ENCODE results near the gene GRAMD4. TPM values are rescaled to one million over a fixed set of nuclear protein-coding genes. Genes with fewer than 3 reads are reported as not detected.
A peak's percentile ranks its signal among the peaks of the same experiment; 100 is the strongest.

GRAMD4 gene
- total RNA-seq, 2 donors from 2014 or later, result 33.8 to 42.4 TPM

GRCh38 chr22:46580940-46581537 is 39.1 kb upstream of the GRAMD4 start:
- Mint-ChIP-seq H3K27ac (no peak overlapping the region), H3K9me3 (no peaks in the 10 kb centered on the region), H3K36me3 (peaks cover 0 to 5% of the 10 kb centered on the region in 2 donors)
- DNase-seq (ENCODE audit: low spot score in 2 of 2), result no peak
- no peak for ATAC-seq

GRCh38 chr22:46581538-46582244 is 38.5 kb upstream of the GRAMD4 start:
- H3K36me3 Mint-ChIP-seq, result peaks cover 0 to 5% of the 10 kb centered on the region in 2 donors
- ATAC-seq (no peak), DNase-seq (ENCODE audit: low spot score in 2 of 2) (no peak)
- no peak overlapping the region for H3K27ac Mint-ChIP-seq
- no peaks in the 10 kb centered on the region for H3K9me3 Mint-ChIP-seq

- H3K27ac Mint-ChIP-seq, result no peak overlapping the region
- no peaks in the 10 kb centered on the region for H3K9me3 Mint-ChIP-seq
- no peak for ATAC-seq
- no peak for DNase-seq (ENCODE audit: low spot score in 2 of 2)
- peaks cover 0 to 5% of the 10 kb centered on the region in 2 donors for H3K36me3 Mint-ChIP-seq
Observed at GRCh38 chr22:46582281-46582933, 37.8 kb upstream of the GRAMD4 start.

GRCh38 chr22:46583571-46583970 is 36.6 kb upstream of the GRAMD4 start:
- H3K36me3 Mint-ChIP-seq, result no peaks in the 10 kb centered on the region
- no peak for DNase-seq (ENCODE audit: low spot score in 2 of 2)
- no peak overlapping the region for H3K27ac Mint-ChIP-seq
- ATAC-seq, result no peak
- H3K9me3 Mint-ChIP-seq, result no peaks in the 10 kb centered on the region

- DNase-seq (ENCODE audit: low spot score in 2 of 2) (no peak), ATAC-seq (no peak)
- H3K36me3 Mint-ChIP-seq, result no peaks in the 10 kb centered on the region
- no peak overlapping the region for H3K27ac Mint-ChIP-seq
- no peaks in the 10 kb centered on the region for H3K9me3 Mint-ChIP-seq
Observed at GRCh38 chr22:46584081-46584921, 35.9 kb upstream of the GRAMD4 start.

- Mint-ChIP-seq H3K27ac (no peak overlapping the region), H3K36me3 (no peaks in the 10 kb centered on the region), H3K9me3 (no peaks in the 10 kb centered on the region)
- DNase-seq (ENCODE audit: low spot score in 2 of 2) (no peak), ATAC-seq (no peak)
Observed at GRCh38 chr22:46585340-46586122, 34.7 kb upstream of the GRAMD4 start.

GRCh38 chr22:46586123-46586519 is 34.1 kb upstream of the GRAMD4 start:
- Mint-ChIP-seq H3K9me3 (no peaks in the 10 kb centered on the region), H3K27ac (no peak overlapping the region), H3K36me3 (no peaks in the 10 kb centered on the region)
- no peak for DNase-seq (ENCODE audit: low spot score in 2 of 2)
- ATAC-seq, result no peak

- no peaks in the 10 kb centered on the region for H3K9me3 Mint-ChIP-seq
- ATAC-seq (no peak), DNase-seq (ENCODE audit: low spot score in 2 of 2) (no peak)
- H3K27ac Mint-ChIP-seq, result peak overlapping the region; percentile 74 to 89
- H3K36me3 Mint-ChIP-seq, result no peaks in the 10 kb centered on the region
Observed at GRCh38 chr22:46586531-46587011, 33.6 kb upstream of the GRAMD4 start.

- no peak for DNase-seq (ENCODE audit: low spot score in 2 of 2)
- Mint-ChIP-seq H3K36me3 (no peaks in the 10 kb centered on the region), H3K27ac (peak overlapping the region; percentile 74 to 89), H3K9me3 (no peaks in the 10 kb centered on the region)
- peak; percentile 78 to 85 for ATAC-seq
Observed at GRCh38 chr22:46587061-46587460, 33.1 kb upstream of the GRAMD4 start.

GRCh38 chr22:46587492-46588278 is 32.5 kb upstream of the GRAMD4 start:
- ATAC-seq (peak; percentile 20 to 28), DNase-seq (ENCODE audit: low spot score in 2 of 2) (no peak)
- Mint-ChIP-seq H3K27ac (peak overlapping the region; percentile 74 to 89), H3K36me3 (no peaks in the 10 kb centered on the region), H3K9me3 (no peaks in the 10 kb centered on the region)

- ATAC-seq (no peak), DNase-seq (ENCODE audit: low spot score in 2 of 2) (no peak)
- Mint-ChIP-seq H3K9me3 (no peaks in the 10 kb centered on the region), H3K36me3 (no peaks in the 10 kb centered on the region), H3K27ac (peak overlapping the region in 1 of 2 donors; percentile 69)
Observed at GRCh38 chr22:46588279-46589140, 31.7 kb upstream of the GRAMD4 start.

GRCh38 chr22:46589141-46589748 is 30.9 kb upstream of the GRAMD4 start:
- Mint-ChIP-seq H3K36me3 (no peaks in the 10 kb centered on the region), H3K9me3 (no peaks in the 10 kb centered on the region), H3K27ac (peak overlapping the region in 1 of 2 donors; percentile 69)
- no peak for ATAC-seq
- DNase-seq (ENCODE audit: low spot score in 2 of 2), result no peak

- H3K27ac Mint-ChIP-seq, result no peak overlapping the region
- no peak for ATAC-seq
- H3K9me3 Mint-ChIP-seq, result no peaks in the 10 kb centered on the region
- H3K36me3 Mint-ChIP-seq, result no peaks in the 10 kb centered on the region
- DNase-seq (ENCODE audit: low spot score in 2 of 2), result no peak
Observed at GRCh38 chr22:46589871-46590271, 30.3 kb upstream of the GRAMD4 start.

GRCh38 chr22:46590334-46590733 is 29.9 kb upstream of the GRAMD4 start:
- Mint-ChIP-seq H3K27ac (peak overlapping the region in 1 of 2 donors; percentile 45), H3K9me3 (no peaks in the 10 kb centered on the region), H3K36me3 (no peaks in the 10 kb centered on the region)
- DNase-seq (ENCODE audit: low spot score in 2 of 2) (no peak), ATAC-seq (no peak)

All from activated naive CD4-positive, alpha-beta T cell treated with anti-CD3 and anti-CD28 coated beads, Interleukin-2, amount 50 U/mL, for 72 hours (primary cell).